Neural cell (in vitro differentiated cells): ENCODE data around the gene GFRA3. TPM values are rescaled to one million over a fixed set of nuclear protein-coding genes. Genes with fewer than 3 reads are reported as not detected.

Source experiments
- H2AFZ ChIP-seq: fragments of 200-600, 300-800 bp; sonication (generic), shearing (Covaris generic); 2 replicates; pipeline ENCODE4 v1.6.0; 2014; ENCODE audit warnings: low read depth, mild to moderate bottlenecking, antibody characterized with exemption, low read length, moderate library complexity
- H3F3A ChIP-seq: fragments of 200-600 bp; shearing (Covaris generic); 2 replicates; pipeline ENCODE4 v1.6.1; 2016; ENCODE audit warnings: mild to moderate bottlenecking, moderate library complexity, mixed read lengths, antibody characterized with exemption, low read length; ENCODE audit not compliant: insufficient read depth, poor library complexity, severe bottlenecking
- H3K27ac ChIP-seq: fragments of 200-600, 300-800 bp; sonication (generic), shearing (Covaris generic); 2 replicates; pipeline ENCODE4 v1.5.1; 2014; ENCODE audit warnings: mild to moderate bottlenecking, low read length, moderate library complexity
- H3K27me3 ChIP-seq: fragments of 300-800, 200-600 bp; sonication (generic), shearing (Covaris generic); 2 replicates; pipeline ENCODE4 v1.6.0; 2014; ENCODE audit warnings: mild to moderate bottlenecking, low read depth, low read length, moderate library complexity; ENCODE audit not compliant: insufficient read depth
- H3K36me3 ChIP-seq: fragments of 300-800, 200-600 bp; sonication (generic), shearing (Covaris generic); 2 replicates; pipeline ENCODE4 v1.5.1; 2014; ENCODE audit warnings: mild to moderate bottlenecking, antibody characterized with exemption, low read length, moderate library complexity; ENCODE audit not compliant: insufficient read depth
- H3K4me2 ChIP-seq: fragments of 300-800, 200-600 bp; sonication (generic), shearing (Covaris generic); 2 replicates; pipeline ENCODE4 v1.6.0; 2014; ENCODE audit warnings: mild to moderate bottlenecking, low read length
- H3K4me3 ChIP-seq: fragments of 300-800, 200-600 bp; sonication (generic), shearing (Covaris generic); 2 replicates; pipeline ENCODE4 v1.5.1; 2014; ENCODE audit warnings: mild to moderate bottlenecking, low read length, moderate library complexity
- H3K79me2 ChIP-seq: fragments of 200-600 bp; shearing (Covaris generic); replicated peaks from 2 replicates; pipeline ENCODE4 v1.6.0; 2014; ENCODE audit warnings: mild to moderate bottlenecking, low read length, moderate library complexity; ENCODE audit not compliant: insufficient read depth
- H3K9ac ChIP-seq: fragments of 300-800, 200-600 bp; sonication (generic), shearing (Covaris generic); 2 replicates; pipeline ENCODE4 v1.6.1; 2016; ENCODE audit warnings: mild to moderate bottlenecking, low read length, mixed read lengths
- H3K9me2 ChIP-seq: fragments of 200-600 bp; shearing (Covaris generic); 2 replicates; pipeline ENCODE4 v1.6.1; 2016; ENCODE audit warnings: mild to moderate bottlenecking, low read length, mixed read lengths; ENCODE audit not compliant: insufficient read depth
- H3K9me3 ChIP-seq: fragments of 200-600, 300-800 bp; sonication (generic), shearing (Covaris generic); 2 replicates; pipeline ENCODE4 v1.6.1; 2016; ENCODE audit warnings: mild to moderate bottlenecking, mixed run types, low read length, moderate library complexity, mixed read lengths
- H4K20me1 ChIP-seq: fragments of 200-600 bp; shearing (Covaris generic); 2 replicates; pipeline ENCODE4 v1.6.1; 2016; ENCODE audit warnings: mild to moderate bottlenecking, mixed run types; ENCODE audit not compliant: insufficient read depth
- CTCF ChIP-seq: fragments of 450-650 bp; IDR thresholded peaks from 2 replicates; pipeline ENCODE4 v1.5.1; 2014; ENCODE audit warnings: antibody characterized with exemption, mild to moderate bottlenecking, moderate library complexity; ENCODE audit not compliant: poor library complexity, severe bottlenecking
- EP300 ChIP-seq: fragments of 450-650 bp; conservative IDR thresholded peaks from 2 replicates; pipeline ENCODE4 v1.6.1; 2014; ENCODE audit warnings: antibody characterized with exemption, mild to moderate bottlenecking, moderate library complexity; ENCODE audit not compliant: poor library complexity, severe bottlenecking
- EZH2 ChIP-seq: fragments of 200-600, 300-800 bp; shearing (Covaris generic), sonication (generic); IDR thresholded peaks from 2 replicates; pipeline ENCODE4 v1.6.1; 2014; ENCODE audit warnings: antibody characterized with exemption, low read length, borderline replicate concordance, mild to moderate bottlenecking; ENCODE audit not compliant: insufficient read depth, poor library complexity, severe bottlenecking
- MXI1 ChIP-seq: fragments of 450-650 bp; conservative IDR thresholded peaks from 2 replicates; pipeline ENCODE4 v1.6.1; 2014; ENCODE audit warnings: antibody characterized with exemption, mild to moderate bottlenecking; ENCODE audit not compliant: poor library complexity, severe bottlenecking
- POLR2AphosphoS5 ChIP-seq: IDR thresholded peaks from 2 replicates; pipeline ENCODE4 v1.6.1; 2012
- RAD21 ChIP-seq: fragments of 450-650 bp; conservative IDR thresholded peaks from 2 replicates; pipeline ENCODE4 v1.6.1; 2014; ENCODE audit warnings: antibody characterized with exemption, mild to moderate bottlenecking, moderate library complexity
- REST ChIP-seq: IDR thresholded peaks from 2 replicates; pipeline ENCODE4 v1.6.1; 2012; ENCODE audit warnings: borderline replicate concordance
- SMC3 ChIP-seq: fragments of 450-650 bp; conservative IDR thresholded peaks from 2 replicates; pipeline ENCODE4 v1.6.1; 2014; ENCODE audit warnings: antibody characterized with exemption, mild to moderate bottlenecking, moderate library complexity; ENCODE audit not compliant: poor library complexity
- TAF1 ChIP-seq: IDR thresholded peaks from 2 replicates; pipeline ENCODE4 v1.6.1; 2012; ENCODE audit warnings: low read depth
- polyA plus RNA-seq: library from polyadenylated mRNA; depleted of rRNA; stranded (reverse); fragments of >200 nt; gene quantifications from 2 replicates; pipeline ENCODE4 v1.2.3, GENCODE V29; 2014

The GFRA3 gene
- polyA plus RNA-seq, 1 donor from 2014 or later, result not detected

- no peaks in the 10 kb centered on the region for H3K9me3 ChIP-seq
- H2AFZ ChIP-seq, result no peak overlapping the region
- H3K27me3 ChIP-seq, result peaks cover 29% of the 10 kb centered on the region
- H3K9ac ChIP-seq, result no peak overlapping the region
- H3K36me3 ChIP-seq, result no peaks in the 10 kb centered on the region
- no peaks in the 10 kb centered on the region for H3K9me2 ChIP-seq
- no peaks in the 10 kb centered on the region for H3K79me2 ChIP-seq
- H3K4me3 ChIP-seq, result no peak overlapping the region
- H3K4me2 ChIP-seq, result no peak overlapping the region
- no peak overlapping the region for H3K27ac ChIP-seq
- no peak for TF ChIP-seq REST
- TF ChIP-seq RAD21, result no peak
- TF ChIP-seq MXI1, result no peak
- no peak for TF ChIP-seq EZH2
- no peak for TF ChIP-seq POLR2AphosphoS5
- TF ChIP-seq CTCF, result no peak
- no peak for TF ChIP-seq EP300
- H3F3A ChIP-seq, result no peaks in the 10 kb centered on the region
- H4K20me1 ChIP-seq, result no peaks in the 10 kb centered on the region
Measured at GRCh38 chr5:138245717-138246116, 28.7 kb downstream of the GFRA3 start.

- Histone ChIP-seq H3K9ac (no peak overlapping the region), H2AFZ (no peak overlapping the region), H3K27me3 (peaks cover 31% of the 10 kb centered on the region)
Measured at GRCh38 chr5:138243794-138244193, 30.6 kb downstream of the GFRA3 start.

More at GRCh38 chr5:138243794-138244193, 30.6 kb downstream of the GFRA3 start:
- no peaks in the 10 kb centered on the region for H3F3A ChIP-seq
- H3K4me2 ChIP-seq, result no peak overlapping the region
- H3K27ac ChIP-seq, result no peak overlapping the region
- no peak for TF ChIP-seq SMC3
- TF ChIP-seq EZH2, result no peak
- no peak for TF ChIP-seq POLR2AphosphoS5
- TF ChIP-seq MXI1, result no peak
- no peak for TF ChIP-seq TAF1
- TF ChIP-seq REST, result no peak
- no peak for TF ChIP-seq RAD21
- TF ChIP-seq CTCF, result no peak
- no peak for TF ChIP-seq EP300
- H3K4me3 ChIP-seq, result no peak overlapping the region
- no peaks in the 10 kb centered on the region for H3K9me2 ChIP-seq
- no peaks in the 10 kb centered on the region for H4K20me1 ChIP-seq
- H3K79me2 ChIP-seq, result no peaks in the 10 kb centered on the region
- H3K9me3 ChIP-seq, result peaks cover 5% of the 10 kb centered on the region
- H3K36me3 ChIP-seq, result no peaks in the 10 kb centered on the region
